ENCODE measurements around the gene HEXD.
"Not testable (repeated sequence)": the region's sequence is repeated elsewhere in the genome, so short reads cannot be mapped to it uniquely, and the experiment has no call there.

The HEXD gene

GRCh38 chr17:82458179-82458884, 40.2 kb downstream of the HEXD start, which contains the start of gene NARF:
TSS of gene NARF (plus strand) at chr17:82458741. CDS start at chr17:82458804, 63 bp downstream.
- DNase-seq (ENCODE audit: low read depth): peak; percentile 95

- DNase-seq (ENCODE audit: low read depth): no peak
Measured at GRCh38 chr17:82458885-82459424, 40.8 kb downstream of the HEXD start.

- not testable (repeated sequence) for DNase-seq (ENCODE audit: low read depth)
Measured at GRCh38 chr17:82459936-82460335, 41.8 kb downstream of the HEXD start.

GRCh38 chr17:82461827-82462524, 43.8 kb downstream of the HEXD start:
- DNase-seq (ENCODE audit: low read depth): no peak

- DNase-seq (ENCODE audit: low read depth): no peak
Measured at GRCh38 chr17:82463391-82463790, 45.2 kb downstream of the HEXD start.

GRCh38 chr17:82463925-82464566, 45.9 kb downstream of the HEXD start:
- no peak for DNase-seq (ENCODE audit: low read depth)

GRCh38 chr17:82464567-82464929, 46.4 kb downstream of the HEXD start:
- DNase-seq (ENCODE audit: low read depth): no peak

- DNase-seq (ENCODE audit: low read depth): no peak
Measured at GRCh38 chr17:82465023-82465603, 47.0 kb downstream of the HEXD start.

GRCh38 chr17:82468692-82469091, 50.5 kb downstream of the HEXD start:
- no peak for DNase-seq (ENCODE audit: low read depth)

GRCh38 chr17:82470065-82470464, 51.9 kb downstream of the HEXD start:
- no peak for DNase-seq (ENCODE audit: low read depth)

- no peak for DNase-seq (ENCODE audit: low read depth)
Measured at GRCh38 chr17:82474223-82475010, 56.3 kb downstream of the HEXD start.

- DNase-seq (ENCODE audit: low read depth): no peak
Measured at GRCh38 chr17:82475458-82475857, 57.3 kb downstream of the HEXD start.

GRCh38 chr17:82477934-82478333, 59.8 kb downstream of the HEXD start:
- no peak for DNase-seq (ENCODE audit: low read depth)

GRCh38 chr17:82479602-82480001, 61.5 kb downstream of the HEXD start:
- no peak for DNase-seq (ENCODE audit: low read depth)

GRCh38 chr17:82480318-82480717, 62.2 kb downstream of the HEXD start:
- DNase-seq (ENCODE audit: low read depth): no peak

GRCh38 chr17:82483204-82483660, 65.1 kb downstream of the HEXD start:
- DNase-seq (ENCODE audit: low read depth): no peak

- DNase-seq (ENCODE audit: low read depth): no peak
Measured at GRCh38 chr17:82483836-82484235, 65.7 kb downstream of the HEXD start.

- DNase-seq (ENCODE audit: low read depth): no peak
Measured at GRCh38 chr17:82486231-82487094, 68.3 kb downstream of the HEXD start.

GRCh38 chr17:82487910-82488309, 69.8 kb downstream of the HEXD start:
- no peak for DNase-seq (ENCODE audit: low read depth)

- no peak for DNase-seq (ENCODE audit: low read depth)
Measured at GRCh38 chr17:82489117-82489516, 71.0 kb downstream of the HEXD start.
